Raji (cell line): ENCODE data around the gene LRIT1.

Experiments used
- POLR2A ChIP-seq: IDR thresholded peaks from 2 replicates; pipeline ENCODE4 v1.6.1; 2011; ENCODE audit warnings: low read depth, low read length, control low read depth; ENCODE audit not compliant: insufficient read depth

The LRIT1 gene

GRCh38 chr10:84230359-84230758 lies 11.0 kb downstream of the LRIT1 start:
- no peak for TF ChIP-seq POLR2A

- no peak for TF ChIP-seq POLR2A
These were observed 13.5 kb downstream of the LRIT1 start for GRCh38 chr10:84227810-84228209.

GRCh38 chr10:84226616-84227015 lies 14.7 kb downstream of the LRIT1 start:
- TF ChIP-seq POLR2A = no peak

- TF ChIP-seq POLR2A = no peak
These were observed 15.7 kb downstream of the LRIT1 start, which contains the start of gene LRIT2 for GRCh38 chr10:84225427-84226173. Gene LRIT2, minus strand, starts transcription at chr10:84225544. Its CDS starts 24 bp downstream, at chr10:84225520.

GRCh38 chr10:84224411-84225028 lies 16.8 kb downstream of the LRIT1 start:
- no peak for TF ChIP-seq POLR2A

- TF ChIP-seq POLR2A = no peak
These were observed 19.4 kb downstream of the LRIT1 start for GRCh38 chr10:84221916-84222315.

GRCh38 chr10:84217746-84218145 lies 23.6 kb downstream of the LRIT1 start:
- no peak for TF ChIP-seq POLR2A

GRCh38 chr10:84216834-84217233 lies 24.5 kb downstream of the LRIT1 start:
- no peak for TF ChIP-seq POLR2A

GRCh38 chr10:84214612-84215235 lies 26.6 kb downstream of the LRIT1 start:
- TF ChIP-seq POLR2A = no peak

- no peak for TF ChIP-seq POLR2A
These were observed 27.2 kb downstream of the LRIT1 start for GRCh38 chr10:84214046-84214572.

GRCh38 chr10:84213076-84213475 lies 28.3 kb downstream of the LRIT1 start:
- no peak for TF ChIP-seq POLR2A

- TF ChIP-seq POLR2A = no peak
These were observed 29.3 kb downstream of the LRIT1 start for GRCh38 chr10:84212014-84212413.

- TF ChIP-seq POLR2A = no peak
These were observed 29.8 kb downstream of the LRIT1 start for GRCh38 chr10:84211566-84211965.

- no peak for TF ChIP-seq POLR2A
These were observed 33.3 kb downstream of the LRIT1 start for GRCh38 chr10:84208023-84208422.

- TF ChIP-seq POLR2A = no peak
These were observed 35.4 kb downstream of the LRIT1 start for GRCh38 chr10:84205853-84206525.

GRCh38 chr10:84205049-84205852 lies 36.1 kb downstream of the LRIT1 start:
- no peak for TF ChIP-seq POLR2A
